MM.1S (cell line): Measurements from ENCODE around the gene FADD.

Experiments
- CTCF ChIP-seq: fragments of 300-600 bp; sonication (generic); IDR thresholded peaks from 2 replicates; pipeline ENCODE4 v1.5.1; 2016; ENCODE audit warnings: antibody characterized with exemption, low read length, mixed read lengths
- EZH2phosphoT487 ChIP-seq: fragments of 300-600 bp; sonication (generic); IDR thresholded peaks from 2 replicates; pipeline ENCODE4 v1.6.1; 2018; ENCODE audit warnings: antibody characterized with exemption, low read length

DNA sequence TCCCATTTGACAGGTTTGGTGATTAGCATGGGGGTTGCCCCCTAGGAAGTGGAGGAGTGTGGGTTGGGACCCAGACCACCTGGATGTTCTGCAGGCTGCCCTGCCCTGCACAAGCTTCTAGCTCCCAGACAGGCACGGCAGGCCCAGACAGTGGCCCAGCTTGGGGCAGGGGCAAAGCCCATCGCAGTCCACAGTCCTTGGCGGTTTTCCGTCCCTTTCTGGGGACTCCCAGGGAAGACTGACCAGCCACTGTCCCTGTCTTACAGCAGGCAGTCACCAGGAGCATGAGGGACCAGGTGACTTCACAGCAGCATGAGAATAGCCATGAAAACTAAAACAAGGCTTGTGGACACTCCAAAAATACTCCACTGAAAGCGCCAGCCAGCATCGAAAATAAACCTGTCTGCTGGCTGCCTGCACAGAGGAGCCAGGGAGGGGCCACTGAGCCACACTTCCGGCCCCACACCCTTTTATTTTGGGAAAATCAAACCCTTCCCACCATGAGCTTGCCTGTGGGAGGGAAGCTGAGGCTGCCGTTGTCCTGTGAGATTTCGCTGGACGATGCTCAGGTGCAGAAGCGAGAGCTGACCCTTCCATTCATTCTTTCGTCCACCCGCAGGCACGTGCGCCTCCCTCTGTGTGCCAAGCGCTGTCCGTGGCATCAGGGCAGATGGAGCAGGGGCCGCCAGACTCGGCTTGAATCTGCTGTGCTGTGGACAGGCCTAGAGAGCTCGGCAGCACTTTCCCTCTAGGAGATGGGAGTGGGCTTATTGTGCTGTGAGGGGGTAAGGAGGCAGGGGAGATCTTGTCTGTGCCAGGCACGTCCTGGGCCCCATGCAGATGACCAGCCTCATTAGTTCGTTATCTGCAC lies 28.0 kb downstream of the FADD start:
- TF ChIP-seq CTCF: no peak
- TF ChIP-seq EZH2phosphoT487: no peak
